ENCODE measurements around the gene SH3TC1.

Gene SH3TC1

GRCh38 chr4:8163436-8164193 lies 35.5 kb upstream of the SH3TC1 start:
- DNase-seq (ENCODE audit: low read depth) = no peak
- no peak for TF ChIP-seq CTCF (conservative IDR thresholded peaks at IDR 0.05; ENCODE audit: control insufficient read depth, insufficient read depth, low read depth, low read length)
- no peak overlapping the region for H3K4me3 ChIP-seq (ENCODE audit: control insufficient read depth, low read depth, low read length)

- no peak overlapping the region for H3K4me3 ChIP-seq (ENCODE audit: control insufficient read depth, low read depth, low read length)
- DNase-seq (ENCODE audit: low read depth) = no peak
- no peak for TF ChIP-seq CTCF (conservative IDR thresholded peaks at IDR 0.05; ENCODE audit: control insufficient read depth, insufficient read depth, low read depth, low read length)
Observed at GRCh38 chr4:8164194-8164565, 34.9 kb upstream of the SH3TC1 start.

- H3K4me3 ChIP-seq (ENCODE audit: control insufficient read depth, low read depth, low read length) = no peak overlapping the region
- no peak for TF ChIP-seq CTCF (conservative IDR thresholded peaks at IDR 0.05; ENCODE audit: control insufficient read depth, insufficient read depth, low read depth, low read length)
- DNase-seq (ENCODE audit: low read depth) = no peak
Observed at GRCh38 chr4:8164687-8165086, 34.4 kb upstream of the SH3TC1 start.

- no peak overlapping the region for H3K4me3 ChIP-seq (ENCODE audit: control insufficient read depth, low read depth, low read length)
- no peak for DNase-seq (ENCODE audit: low read depth)
- TF ChIP-seq CTCF (conservative IDR thresholded peaks at IDR 0.05; ENCODE audit: control insufficient read depth, insufficient read depth, low read depth, low read length) = no peak
Observed at GRCh38 chr4:8165374-8165896, 33.7 kb upstream of the SH3TC1 start.

GRCh38 chr4:8167291-8167690 lies 31.8 kb upstream of the SH3TC1 start:
- H3K4me3 ChIP-seq (ENCODE audit: control insufficient read depth, low read depth, low read length) = no peak overlapping the region
- no peak for DNase-seq (ENCODE audit: low read depth)
- no peak for TF ChIP-seq CTCF (conservative IDR thresholded peaks at IDR 0.05; ENCODE audit: control insufficient read depth, insufficient read depth, low read depth, low read length)

- no peak overlapping the region for H3K4me3 ChIP-seq (ENCODE audit: control insufficient read depth, low read depth, low read length)
- TF ChIP-seq CTCF (conservative IDR thresholded peaks at IDR 0.05; ENCODE audit: control insufficient read depth, insufficient read depth, low read depth, low read length) = no peak
- no peak for DNase-seq (ENCODE audit: low read depth)
Observed at GRCh38 chr4:8167815-8168214, 31.3 kb upstream of the SH3TC1 start.

All from fibroblast of mammary gland (primary cell).